MM.1S (cell line): ENCODE data around the gene HMGA1.
A peak's percentile ranks its signal among the peaks of the same experiment; 100 is the strongest.

Experiments used
- DNase-seq: peaks from one replicate; pipeline ENCODE4 v3.0.0-alpha.2; 2015
- H2AFZ ChIP-seq: fragments of 300-600 bp; sonication (generic); 2 replicates; pipeline ENCODE4 v1.6.0; 2016; ENCODE audit warnings: antibody characterized with exemption, low read length
- H3F3A ChIP-seq: fragments of 300-600 bp; sonication (generic); 2 replicates; pipeline ENCODE4 v1.6.1; 2016; ENCODE audit warnings: mild to moderate bottlenecking, antibody characterized with exemption, low read length, moderate library complexity, mixed read lengths; ENCODE audit not compliant: insufficient read depth
- H3K27ac ChIP-seq: fragments of 300-600 bp; sonication (generic); 2 replicates; pipeline ENCODE4 v1.5.1; 2016; ENCODE audit warnings: mild to moderate bottlenecking, low read length
- H3K27me3 ChIP-seq: fragments of 300-600 bp; sonication (generic); replicated peaks from 2 replicates; pipeline ENCODE4 v1.6.0; 2016; ENCODE audit warnings: low read length; ENCODE audit not compliant: insufficient read depth
- H3K36me3 ChIP-seq: fragments of 300-600 bp; sonication (generic); replicated peaks from 2 replicates; pipeline ENCODE4 v1.6.1; 2016; ENCODE audit warnings: mild to moderate bottlenecking, low read length, mixed read lengths; ENCODE audit not compliant: insufficient read depth
- H3K4me1 ChIP-seq: fragments of 300-600 bp; sonication (generic); 2 replicates; pipeline ENCODE4 v1.6.1; 2016; ENCODE audit warnings: low read length, mixed read lengths
- H3K4me2 ChIP-seq: fragments of 300-600 bp; sonication (generic); 2 replicates; pipeline ENCODE4 v1.6.0; 2016; ENCODE audit warnings: low read depth, low read length
- H3K4me3 ChIP-seq: fragments of 300-600 bp; sonication (generic); 2 replicates; pipeline ENCODE4 v1.5.1; 2016; ENCODE audit warnings: low read length, mixed read lengths
- H3K79me2 ChIP-seq: fragments of 300-600 bp; sonication (generic); 2 replicates; pipeline ENCODE4 v1.6.1; 2016; ENCODE audit warnings: mixed run types, low read length, mixed read lengths
- H3K9ac ChIP-seq: fragments of 300-600 bp; sonication (generic); 2 replicates; pipeline ENCODE4 v1.6.1; 2016; ENCODE audit warnings: low read length, mixed read lengths
- H3K9me2 ChIP-seq: fragments of 300-600 bp; sonication (generic); replicated peaks from 2 replicates; pipeline ENCODE4 v1.6.1; 2016; ENCODE audit warnings: mild to moderate bottlenecking, low read length, mixed read lengths; ENCODE audit not compliant: insufficient read depth
- H3K9me3 ChIP-seq: fragments of 300-600 bp; sonication (generic); replicated peaks from 2 replicates; pipeline ENCODE4 v1.6.1; 2016; ENCODE audit warnings: mild to moderate bottlenecking, low read length, mixed read lengths; ENCODE audit not compliant: insufficient read depth
- H4K20me1 ChIP-seq: fragments of 300-600 bp; sonication (generic); 2 replicates; pipeline ENCODE4 v1.6.1; 2016; ENCODE audit warnings: mild to moderate bottlenecking, low read length, moderate library complexity, mixed read lengths; ENCODE audit not compliant: insufficient read depth
- CTCF ChIP-seq: fragments of 300-600 bp; sonication (generic); IDR thresholded peaks from 2 replicates; pipeline ENCODE4 v1.5.1; 2016; ENCODE audit warnings: antibody characterized with exemption, low read length, mixed read lengths
- EZH2 ChIP-seq: fragments of 300-600 bp; sonication (generic); optimal IDR thresholded peaks from 2 replicates; pipeline ENCODE3; 2017; ENCODE audit warnings: low read depth, mild to moderate bottlenecking, antibody characterized with exemption, low read length, mixed read lengths
- EZH2phosphoT487 ChIP-seq: fragments of 300-600 bp; sonication (generic); IDR thresholded peaks from 2 replicates; pipeline ENCODE4 v1.6.1; 2018; ENCODE audit warnings: antibody characterized with exemption, low read length

The HMGA1 gene

GRCh38 chr6:34234667-34235306 is 1.9 kb upstream of the HMGA1 start:
- no peak for DNase-seq
- H3F3A ChIP-seq: no peaks in the 10 kb centered on the region
- no peaks in the 10 kb centered on the region for H3K9me3 ChIP-seq
- TF ChIP-seq CTCF (no peak), EZH2 (no peak), EZH2phosphoT487 (no peak)
- no peaks in the 10 kb centered on the region for H3K36me3 ChIP-seq
- H3K9me2 ChIP-seq: no peaks in the 10 kb centered on the region
- no peak overlapping the region for H3K4me3 ChIP-seq
- peaks cover 23% of the 10 kb centered on the region for H3K79me2 ChIP-seq
- no peaks in the 10 kb centered on the region for H3K27me3 ChIP-seq
- H3K4me1 ChIP-seq: 0 out of 2 replicates have a peak, but pooled peaks cover 10% of the 10 kb centered on the region
- H2AFZ ChIP-seq: no peak overlapping the region
- H3K9ac ChIP-seq: no peak overlapping the region
- no peaks in the 10 kb centered on the region for H4K20me1 ChIP-seq
- no peak overlapping the region for H3K4me2 ChIP-seq
- H3K27ac ChIP-seq: no peak overlapping the region

- no peak for TF ChIP-seq CTCF
- no peak for TF ChIP-seq EZH2
- no peak for TF ChIP-seq EZH2phosphoT487
- no peaks in the 10 kb centered on the region for H4K20me1 ChIP-seq
- no peak overlapping the region; the same call in 1 of the 2 replicates for H3K4me2 ChIP-seq
- H3K27me3 ChIP-seq: no peaks in the 10 kb centered on the region
- H3K36me3 ChIP-seq: no peaks in the 10 kb centered on the region
- H3K27ac ChIP-seq: no peak overlapping the region
- H3K9me3 ChIP-seq: no peaks in the 10 kb centered on the region
- no peak overlapping the region for H2AFZ ChIP-seq
- peak overlapping the region; percentile 56; the same call in 1 of the 2 replicates for H3K4me3 ChIP-seq
- no peak overlapping the region for H3K9ac ChIP-seq
- H3F3A ChIP-seq: no peaks in the 10 kb centered on the region
- no peaks in the 10 kb centered on the region for H3K9me2 ChIP-seq
- DNase-seq: no peak
- H3K79me2 ChIP-seq: peaks cover 30% of the 10 kb centered on the region
- 0 out of 2 replicates have a peak, but pooled peaks cover 10% of the 10 kb centered on the region for H3K4me1 ChIP-seq
Measured at GRCh38 chr6:34235307-34236130, 1.2 kb upstream of the HMGA1 start.

GRCh38 chr6:34236131-34236442 is 586 bp upstream of the HMGA1 start:
- H3K9me2 ChIP-seq: no peaks in the 10 kb centered on the region
- H3K9ac ChIP-seq: peak overlapping the region; percentile 66; the same call in 1 of the 2 replicates
- peaks cover 36% of the 10 kb centered on the region for H3K79me2 ChIP-seq
- no peak for DNase-seq
- H3K27me3 ChIP-seq: no peaks in the 10 kb centered on the region
- H3K4me2 ChIP-seq: peak overlapping the region; percentile 85
- peak overlapping the region; percentile 58 for H2AFZ ChIP-seq
- H3K4me1 ChIP-seq: 0 out of 2 replicates have a peak, but pooled peaks cover 10% of the 10 kb centered on the region
- H4K20me1 ChIP-seq: no peaks in the 10 kb centered on the region
- H3K4me3 ChIP-seq: peak overlapping the region; percentile 56
- TF ChIP-seq EZH2 (no peak), EZH2phosphoT487 (no peak), CTCF (no peak)
- H3K36me3 ChIP-seq: no peaks in the 10 kb centered on the region
- H3K9me3 ChIP-seq: no peaks in the 10 kb centered on the region
- no peak overlapping the region for H3K27ac ChIP-seq
- no peaks in the 10 kb centered on the region for H3F3A ChIP-seq
